NAMALWA (cell line): ENCODE results near the gene CRY2.

ENCODE experiments used
- DNase-seq: peaks from one replicate; pipeline ENCODE4 v3.0.0-alpha.2; 2015; ENCODE audit warnings: low spot score

Gene CRY2

GRCh38 chr11:45918331-45918941, 71.2 kb downstream of the CRY2 start:
- DNase-seq = peak; percentile 72

GRCh38 chr11:45918962-45919675, 71.8 kb downstream of the CRY2 start:
- no peak for DNase-seq

- DNase-seq = no peak
These were observed 72.7 kb downstream of the CRY2 start for GRCh38 chr11:45919806-45920530.

- DNase-seq = no peak
These were observed 73.5 kb downstream of the CRY2 start for GRCh38 chr11:45920531-45921477.

- no peak for DNase-seq
These were observed 74.5 kb downstream of the CRY2 start for GRCh38 chr11:45921561-45922424.

GRCh38 chr11:45922425-45923082, 75.3 kb downstream of the CRY2 start, which contains the start of gene LARGE2:
Gene LARGE2, plus strand, starts transcription at chr11:45922656. Its CDS starts 227 bp downstream, at chr11:45922883.
- DNase-seq = no peak

- DNase-seq = no peak
These were observed 77.0 kb downstream of the CRY2 start for GRCh38 chr11:45924036-45924915.

- DNase-seq = no peak
These were observed 77.7 kb downstream of the CRY2 start for GRCh38 chr11:45924927-45925326.

GRCh38 chr11:45925550-45925949, 78.3 kb downstream of the CRY2 start:
- no peak for DNase-seq

- no peak for DNase-seq
These were observed 78.7 kb downstream of the CRY2 start for GRCh38 chr11:45926001-45926401.

GRCh38 chr11:45926536-45927331, 79.5 kb downstream of the CRY2 start:
- DNase-seq = no peak

GRCh38 chr11:45927332-45927683, 80.0 kb downstream of the CRY2 start:
- no peak for DNase-seq

GRCh38 chr11:45927684-45928413, 80.6 kb downstream of the CRY2 start:
- no peak for DNase-seq

GRCh38 chr11:45928535-45929215, 81.4 kb downstream of the CRY2 start:
- DNase-seq = no peak

GRCh38 chr11:45929486-45930030, 82.3 kb downstream of the CRY2 start:
- no peak for DNase-seq

GRCh38 chr11:45930031-45930794, 82.9 kb downstream of the CRY2 start:
- peak; percentile 93 for DNase-seq
